Stimulated activated CD4-positive, alpha-beta T cell treated with anti-CD3 and anti-CD28 coated beads, Interleukin-1b, Interleukin-23, amount 100 ng/mL, for 4 hours (primary cell): ENCODE data around the gene CENPP.
"Not testable (repeated sequence)": the region's sequence is repeated elsewhere in the genome, so short reads cannot be mapped to it uniquely, and the experiment has no call there.

ENCODE experiments used
- DNase-seq, 2 donors: peaks; one replicate each; pipeline ENCODE4 v3.0.0-alpha.2; 2020; ENCODE audit warnings: low read depth in 2 of 2

The CENPP gene

GRCh38 chr9:92595075-92595474, 269.3 kb downstream of the CENPP start:
- DNase-seq: not testable (repeated sequence)

GRCh38 chr9:92595930-92596329, 270.2 kb downstream of the CENPP start:
- DNase-seq: no peak

GRCh38 chr9:92598382-92598781, 272.6 kb downstream of the CENPP start:
- DNase-seq: no peak

GRCh38 chr9:92599938-92600461, 274.2 kb downstream of the CENPP start:
- no peak for DNase-seq

GRCh38 chr9:92600462-92601261, 274.9 kb downstream of the CENPP start:
- DNase-seq: no peak

- DNase-seq: no peak
These were observed 275.7 kb downstream of the CENPP start for GRCh38 chr9:92601451-92601850.

GRCh38 chr9:92602413-92602812, 276.7 kb downstream of the CENPP start:
- no peak for DNase-seq

- no peak for DNase-seq
These were observed 277.3 kb downstream of the CENPP start for GRCh38 chr9:92603100-92603499.

- no peak for DNase-seq
These were observed 278.2 kb downstream of the CENPP start for GRCh38 chr9:92603990-92604389.

- DNase-seq: no peak
These were observed 279.5 kb downstream of the CENPP start for GRCh38 chr9:92605224-92605623.

- DNase-seq: no peak
These were observed 281.3 kb downstream of the CENPP start for GRCh38 chr9:92607088-92607487.

GRCh38 chr9:92607773-92608172, 282.0 kb downstream of the CENPP start:
- DNase-seq: no peak

GRCh38 chr9:92608241-92608908, 282.6 kb downstream of the CENPP start:
- no peak for DNase-seq

GRCh38 chr9:92608909-92609445, 283.2 kb downstream of the CENPP start:
- no peak for DNase-seq

- DNase-seq: no peak
These were observed 285.0 kb downstream of the CENPP start for GRCh38 chr9:92610470-92611420.

- DNase-seq: no peak
These were observed 286.0 kb downstream of the CENPP start for GRCh38 chr9:92611621-92612285.

- no peak for DNase-seq
These were observed 286.5 kb downstream of the CENPP start for GRCh38 chr9:92612292-92612691.

- DNase-seq: no peak
These were observed 287.1 kb downstream of the CENPP start for GRCh38 chr9:92612816-92613215.

- DNase-seq: no peak
These were observed 287.7 kb downstream of the CENPP start for GRCh38 chr9:92613268-92614122.

GRCh38 chr9:92614123-92614510, 288.4 kb downstream of the CENPP start:
- DNase-seq: no peak
